GM23338 (cell line): ENCODE results near the gene AQP1. TPM values are rescaled to one million over a fixed set of nuclear protein-coding genes. Genes with fewer than 3 reads are reported as not detected.

Experiments
- ATAC-seq: fragments of 200-7000 bp; cut with Tn5 transposase; 3 replicates; pipeline ENCODE4 v1.9.1; 2020
- DNase-seq: peaks from one replicate; pipeline ENCODE4 v3.0.0-alpha.2; 2015; ENCODE audit warnings: low spot score
- H2AFZ ChIP-seq: fragments of 200-600 bp; sonication (generic); 2 replicates; pipeline ENCODE4 v1.8.0; 2016; ENCODE audit warnings: antibody characterized with exemption, mild to moderate bottlenecking, moderate library complexity
- H3F3A ChIP-seq: fragments of 200-600 bp; sonication (generic); replicated peaks from 2 replicates; pipeline ENCODE4 v1.8.0; 2017; ENCODE audit warnings: antibody characterized with exemption, mixed run types, low read depth
- H3K27ac ChIP-seq: fragments of 200-600 bp; sonication (generic); 2 replicates; pipeline ENCODE4 v1.6.1; 2016; ENCODE audit warnings: low read depth
- H3K27me3 ChIP-seq: fragments of 200-600 bp; sonication (generic); 2 replicates; pipeline ENCODE4 v1.8.0; 2016; ENCODE audit warnings: mild to moderate bottlenecking, mixed run types, moderate library complexity; ENCODE audit not compliant: insufficient read depth
- H3K36me3 ChIP-seq: fragments of 200-600 bp; sonication (generic); 2 replicates; pipeline ENCODE4 v1.8.0; 2016; ENCODE audit warnings: mild to moderate bottlenecking; ENCODE audit not compliant: insufficient read depth
- H3K4me1 ChIP-seq: fragments of 200-600 bp; sonication (generic); 2 replicates; pipeline ENCODE4 v1.8.0; 2016; ENCODE audit warnings: mild to moderate bottlenecking, moderate library complexity; ENCODE audit not compliant: insufficient read depth
- H3K4me2 ChIP-seq: fragments of 200-600 bp; sonication (generic); 2 replicates; pipeline ENCODE4 v1.7.1; 2017; ENCODE audit warnings: mixed run types
- H3K4me3 ChIP-seq: fragments of 200-600 bp; sonication (generic); 2 replicates; pipeline ENCODE4 v1.6.1; 2016; ENCODE audit warnings: mixed run types
- H3K79me2 ChIP-seq: fragments of 200-600 bp; sonication (generic); replicated peaks from 2 replicates; pipeline ENCODE4 v1.8.0; 2017; ENCODE audit warnings: mild to moderate bottlenecking; ENCODE audit not compliant: insufficient read depth
- H3K9me2 ChIP-seq: fragments of 200-600 bp; sonication (generic); 2 replicates; pipeline ENCODE4 v1.8.0; 2017; ENCODE audit not compliant: insufficient read depth
- H4K20me1 ChIP-seq: fragments of 200-600 bp; sonication (generic); replicated peaks from 2 replicates; pipeline ENCODE4 v1.8.0; 2017; ENCODE audit warnings: mild to moderate bottlenecking; ENCODE audit not compliant: insufficient read depth
- H3K27ac Mint-ChIP-seq: 2 replicates; pipeline ENCODE4 v1.8.0; 2020; ENCODE audit warnings: inconsistent platforms, mild to moderate bottlenecking, moderate library complexity, mixed read lengths
- H3K27me3 Mint-ChIP-seq: 3 replicates; pipeline ENCODE4 v1.8.0; 2022; ENCODE audit warnings: low read depth, mild to moderate bottlenecking, moderate library complexity, mixed read lengths, inconsistent platforms; ENCODE audit not compliant: insufficient read depth, poor library complexity
- H3K36me3 Mint-ChIP-seq: 3 replicates; pipeline ENCODE4 v1.8.0; 2021; ENCODE audit warnings: low read depth, mild to moderate bottlenecking, inconsistent platforms, moderate library complexity, mixed read lengths
- H3K4me1 Mint-ChIP-seq: 3 replicates; pipeline ENCODE4 v1.8.0; 2020; ENCODE audit warnings: mild to moderate bottlenecking, inconsistent platforms, mixed read lengths
- H3K4me3 Mint-ChIP-seq: 3 replicates; pipeline ENCODE4 v1.8.0; 2021; ENCODE audit warnings: moderate library complexity, mild to moderate bottlenecking, inconsistent platforms, mixed read lengths
- H3K9me3 Mint-ChIP-seq: 3 replicates; pipeline ENCODE4 v1.8.0; 2020; ENCODE audit warnings: moderate library complexity, mild to moderate bottlenecking, inconsistent platforms, mixed read lengths
- CTCF ChIP-seq, 2 experiments: fragments of 200-600 bp in 1 of 2; sonication (generic) in 1 of 2; conservative IDR thresholded peaks; 2 replicates each; pipeline versions ENCODE4 v1.5.1 to v1.6.1; 2016 to 2017; ENCODE audit warnings: antibody characterized with exemption in 2 of 2, low read depth in 2 of 2, mild to moderate bottlenecking in 2 of 2, moderate library complexity in 1 of 2
- EZH2 ChIP-seq: fragments of 200-600 bp; sonication (generic); IDR thresholded peaks from one replicate; pipeline ENCODE4 v1.8.0; 2017; ENCODE audit warnings: antibody characterized with exemption, mild to moderate bottlenecking, low read depth; ENCODE audit not compliant: unreplicated experiment
- EZH2phosphoT487 ChIP-seq: fragments of 200-600 bp; sonication (generic); IDR thresholded peaks from one replicate; pipeline ENCODE4 v1.8.1; 2018; ENCODE audit warnings: antibody characterized with exemption; ENCODE audit not compliant: unreplicated experiment
- JUNB ChIP-seq: IDR thresholded peaks from one replicate; pipeline ENCODE4 v1.6.1; 2016; ENCODE audit warnings: antibody characterized with exemption; ENCODE audit not compliant: unreplicated experiment
- NANOG ChIP-seq: IDR thresholded peaks from 2 replicates; pipeline ENCODE4 v1.6.1; 2016; ENCODE audit warnings: antibody characterized with exemption, borderline replicate concordance
- POLR2AphosphoS5 ChIP-seq: IDR thresholded peaks from 2 replicates; pipeline ENCODE4 v1.6.1; 2016; ENCODE audit warnings: antibody characterized with exemption, low read depth
- STAT1 ChIP-seq: IDR thresholded peaks from one replicate; pipeline ENCODE4 v1.6.1; 2016; ENCODE audit warnings: antibody characterized with exemption; ENCODE audit not compliant: unreplicated experiment
- ZNF462 ChIP-seq: fragments of 250-450 bp; sonication (Bioruptor Pico); IDR thresholded peaks from 2 replicates; pipeline ENCODE4 v1.5.0; 2020; ENCODE audit warnings: mild to moderate bottlenecking, moderate library complexity
- polyA plus RNA-seq: library from polyadenylated mRNA; unstranded; fragments of >200 nt; fragmentation: Nextera tagmentation; extraction: Ambion mirVana; gene quantifications from 2 replicates; pipeline ENCODE4 v1.2.1, GENCODE V29; 2016
- total RNA-seq: library from RNA; depleted of rRNA; stranded (reverse); fragments of >200 nt; shearing (Covaris generic); gene quantifications from 2 replicates; pipeline ENCODE4 v1.2.3, GENCODE V29; 2014

Gene AQP1
- total and polyA plus RNA-seq, 2 experiments from 2014 or later, result 0.28 TPM; not detected in 1

DNA sequence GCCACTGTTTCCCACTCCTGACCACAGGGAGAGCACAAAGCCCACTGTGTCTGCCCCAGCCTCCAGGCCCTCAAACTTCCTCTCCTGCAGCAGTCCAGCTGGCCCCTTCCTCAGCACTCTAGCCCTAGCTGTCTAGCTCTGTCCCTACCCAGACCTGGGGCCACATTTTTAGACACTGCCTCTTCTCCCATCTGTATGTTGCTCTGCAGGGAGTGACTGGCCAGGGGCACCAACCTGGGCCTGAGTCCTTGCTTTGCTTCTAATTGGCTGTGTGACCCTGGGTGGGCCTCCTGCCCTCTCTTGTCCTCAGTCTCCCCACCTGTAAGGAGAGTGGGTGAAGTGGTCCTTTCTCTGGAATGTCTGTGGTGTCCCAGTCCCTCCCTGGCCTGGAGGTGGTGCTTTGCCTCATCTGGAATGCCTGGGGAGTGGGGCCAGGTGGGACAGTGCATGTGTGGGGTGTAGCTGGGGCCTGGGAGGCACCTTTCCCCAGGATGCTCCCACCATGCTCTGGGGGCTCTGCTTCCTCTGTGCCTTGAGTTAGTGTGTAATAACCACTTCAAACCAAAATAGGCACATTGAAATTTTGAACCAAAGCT is 25.1 kb downstream of the AQP1 start (continued):
- TF ChIP-seq POLR2AphosphoS5 (no peak), ZNF462 (CRISPR knock-in tag) (no peak), STAT1 (no peak), JUNB (no peak), EZH2phosphoT487 (no peak), NANOG (no peak), EZH2 (no peak)

DNA sequence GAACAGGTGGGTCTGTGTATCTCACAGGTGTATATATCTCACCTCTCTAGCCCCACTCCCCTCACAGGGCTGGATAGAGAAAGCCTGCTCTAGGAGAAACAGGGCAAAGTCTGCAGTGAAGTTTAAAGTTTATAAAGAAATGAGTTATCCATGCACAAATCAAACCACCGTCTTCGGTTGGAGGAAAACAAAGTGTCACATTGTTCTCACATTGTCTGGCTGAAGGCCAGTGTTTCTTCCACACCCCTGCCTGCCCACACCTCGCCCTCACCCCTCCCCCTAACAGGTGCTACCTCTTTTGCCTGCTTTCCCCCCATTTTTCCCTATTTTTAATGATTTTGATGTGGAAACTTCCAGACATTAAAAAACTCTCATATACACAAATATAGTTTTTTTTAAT is 25.8 kb downstream of the AQP1 start:
- no peaks in the 10 kb centered on the region for H3F3A ChIP-seq
- no peaks in the 10 kb centered on the region for H4K20me1 ChIP-seq
- peaks cover 6% of the 10 kb centered on the region; the same call in 1 of the 2 replicates for H3K4me1 ChIP-seq
- no peaks in the 10 kb centered on the region for H3K9me2 ChIP-seq
- no peak overlapping the region for H3K4me3 ChIP-seq
- no peak overlapping the region for H3K4me3 Mint-ChIP-seq
- H3K4me2 ChIP-seq, result no peak overlapping the region
- ATAC-seq, result no peak
- no peak overlapping the region for H2AFZ ChIP-seq
- no peaks in the 10 kb centered on the region for H3K9me3 Mint-ChIP-seq
- H3K4me1 Mint-ChIP-seq, result peaks cover 7% of the 10 kb centered on the region; the same call in 2 of the 3 replicates
- H3K36me3 ChIP-seq, result no peaks in the 10 kb centered on the region
- H3K27ac ChIP-seq, result no peak overlapping the region
- H3K27ac Mint-ChIP-seq, result no peak overlapping the region
- H3K36me3 Mint-ChIP-seq, result no peaks in the 10 kb centered on the region
- peaks cover 8% of the 10 kb centered on the region for H3K27me3 Mint-ChIP-seq
- H3K27me3 ChIP-seq, result no peaks in the 10 kb centered on the region
- no peak for DNase-seq
- no peaks in the 10 kb centered on the region for H3K79me2 ChIP-seq
- TF ChIP-seq ZNF462 (CRISPR knock-in tag) (no peak), JUNB (no peak), CTCF (conservative IDR thresholded peaks at IDR 0.05; ENCODE audit: low read depth in 2 of 2) (no peak), EZH2 (no peak)
